ENCODE data around the gene LMNTD1. TPM values are rescaled to one million over a fixed set of nuclear protein-coding genes. Genes with fewer than 3 reads are reported as not detected.
"Not testable (repeated sequence)": the region's sequence is repeated elsewhere in the genome, so short reads cannot be mapped to it uniquely, and the experiment has no call there.

The LMNTD1 gene
- total RNA-seq, 4 donors from 2014 or later, result not detected

GRCh38 chr12:25434515-25434914, 118.6 kb downstream of the LMNTD1 start:
- ATAC-seq (ENCODE audit: low FRiP score), result no peak
- no peak for DNase-seq (ENCODE audit: low spot score)
- no peak for TF ChIP-seq CTCF (IDR thresholded peaks at IDR 0.05)

DNA sequence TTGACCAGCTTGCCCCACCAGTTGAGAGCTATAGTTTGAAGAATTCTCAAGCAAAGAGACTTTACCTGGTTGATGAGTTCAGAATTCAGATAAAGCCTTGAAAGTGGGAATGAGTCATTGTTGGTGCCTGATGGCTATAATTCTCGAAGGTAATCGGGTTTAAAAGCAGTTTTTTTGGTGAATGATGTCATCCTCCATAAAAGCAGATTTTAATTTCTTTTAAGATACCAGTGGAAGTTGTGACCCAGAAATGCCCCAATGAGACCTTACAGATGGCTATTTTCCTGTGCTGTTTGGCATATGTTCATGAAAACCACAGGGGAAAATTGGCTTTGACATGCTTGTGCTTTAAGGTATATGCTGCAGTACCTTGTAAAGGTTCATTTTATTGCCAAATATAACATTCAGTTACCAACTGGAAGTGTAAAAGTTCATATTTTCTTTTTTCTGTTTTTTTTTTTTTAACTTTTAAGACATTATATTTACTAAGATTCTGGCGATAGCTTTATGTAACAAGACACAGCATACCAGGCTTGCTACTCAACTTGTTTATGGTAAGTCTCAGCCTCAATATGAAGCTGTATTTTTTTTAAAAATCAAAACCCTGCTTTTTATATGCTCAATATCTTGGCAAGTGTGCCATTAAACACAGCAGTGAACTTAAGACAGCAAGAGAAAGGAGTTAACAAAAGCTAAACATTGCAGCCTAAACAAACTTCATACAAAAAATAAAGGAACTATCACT, 119.3 kb downstream of the LMNTD1 start:
- TF ChIP-seq CTCF (IDR thresholded peaks at IDR 0.05), result no peak

DNA sequence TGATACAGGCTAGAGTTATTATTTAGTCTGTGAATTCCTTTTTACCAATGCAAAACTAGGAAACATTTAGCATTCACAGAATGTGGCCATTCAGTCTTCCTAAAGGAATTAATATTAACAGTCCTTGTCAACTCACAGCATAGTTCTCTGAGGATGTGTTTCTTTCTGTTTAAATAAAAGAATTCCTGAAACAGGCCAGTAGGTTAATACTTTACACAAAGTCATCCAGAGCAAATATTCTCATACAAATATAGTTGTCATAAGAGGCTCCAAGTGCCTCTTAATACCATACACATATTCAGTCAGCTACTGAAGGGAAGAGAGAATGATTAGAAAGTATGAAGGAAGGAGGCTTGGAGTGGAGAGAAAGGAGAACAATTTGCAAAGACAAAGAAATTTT, 120.1 kb downstream of the LMNTD1 start:
- no peak for ATAC-seq (ENCODE audit: low FRiP score)
- TF ChIP-seq CTCF (IDR thresholded peaks at IDR 0.05), result no peak
- DNase-seq (ENCODE audit: low spot score), result no peak

More for the DNA sequence above, 119.3 kb downstream of the LMNTD1 start:
- DNase-seq (ENCODE audit: low spot score) (no peak), ATAC-seq (ENCODE audit: low FRiP score) (peak; percentile 60)

- no peak for TF ChIP-seq CTCF (IDR thresholded peaks at IDR 0.05)
- no peak for ATAC-seq (ENCODE audit: low FRiP score)
These were observed 125.5 kb downstream of the LMNTD1 start for GRCh38 chr12:25427337-25428249.

DNA sequence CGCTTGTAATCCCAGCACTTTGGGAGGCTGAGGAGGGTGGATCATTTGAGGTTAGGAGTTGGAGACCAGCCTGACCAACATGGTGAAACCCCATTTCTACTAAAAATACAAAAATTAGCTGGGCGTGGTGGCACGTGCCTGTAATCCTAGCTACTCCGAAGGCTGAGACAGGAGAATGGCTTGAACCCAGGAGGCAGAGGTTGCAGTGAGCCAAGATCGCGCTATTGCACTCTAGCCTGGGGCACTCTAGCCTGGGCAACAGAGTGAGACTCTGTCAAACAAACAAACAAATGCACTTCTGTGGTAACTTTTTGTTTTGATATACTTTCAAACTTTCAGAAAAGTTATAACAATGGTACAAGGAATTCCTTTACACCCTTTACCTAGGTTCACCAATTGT, 126.3 kb downstream of the LMNTD1 start:
- not testable (repeated sequence) for ATAC-seq (ENCODE audit: low FRiP score)

More at GRCh38 chr12:25427337-25428249, 125.5 kb downstream of the LMNTD1 start:
- DNase-seq (ENCODE audit: low spot score), result no peak

More for the DNA sequence above, 126.3 kb downstream of the LMNTD1 start:
- not testable (repeated sequence) for DNase-seq (ENCODE audit: low spot score)

Small RNA genes within 50 kb of the gene (small RNA-seq; reads per million reads assigned to genes)
- not detected for gene TUBB4BP1
